ENCODE data around the gene KRT31. TPM values are rescaled to one million over a fixed set of nuclear protein-coding genes. Genes with fewer than 3 reads are reported as not detected.

Gene KRT31
- total RNA-seq, result not detected in 2 replicates

DNA sequence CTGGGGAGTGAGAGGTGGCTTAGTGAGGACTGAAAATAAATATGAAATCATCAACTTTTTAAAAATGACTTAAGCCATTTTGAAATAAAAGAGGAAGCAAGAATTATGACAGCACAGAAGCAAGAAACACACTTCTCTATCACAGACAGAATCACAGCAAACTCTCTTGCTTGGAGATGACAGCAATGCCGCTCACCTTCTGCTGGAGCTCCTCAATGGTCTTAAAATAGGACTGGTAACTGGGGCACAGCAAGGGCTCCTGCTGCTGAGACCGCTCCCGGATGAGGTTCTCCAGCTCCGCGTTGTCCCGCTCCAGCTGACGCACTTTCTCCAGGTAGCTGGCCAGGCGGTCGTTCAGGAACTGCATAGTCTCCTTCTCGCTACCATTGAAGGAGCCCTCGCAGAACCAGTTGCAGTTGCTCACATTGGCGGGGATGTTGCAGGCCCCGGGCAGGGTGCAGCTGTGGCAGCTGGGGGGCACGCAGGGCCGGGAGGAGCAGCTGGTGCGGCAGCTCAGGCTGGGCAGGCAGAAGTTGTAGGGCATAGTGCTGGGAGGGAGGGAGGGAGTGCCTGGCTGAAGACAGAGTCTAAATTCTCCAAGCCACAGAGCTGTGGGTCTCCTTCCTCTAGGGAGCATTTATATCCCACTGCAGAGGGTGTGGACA is at the start of gene KRT31:
Gene KRT31 (minus strand): TSS at position 613 of the 665 bp plus-strand sequence. CDS start 69 bp downstream, at position 544.
- no peak within 1 kb of the TSS for H3K4me2 ChIP-seq (ENCODE audit: insufficient read depth, low read length)
- H4K20me1 ChIP-seq (ENCODE audit: insufficient read depth, low read length), result no peaks in the 10 kb centered on the region
- H2AFZ ChIP-seq (ENCODE audit: low read length), result peak within 1 kb of the TSS; percentile 25
- H3K4me1 ChIP-seq (ENCODE audit: insufficient read depth, low read length), result peaks cover 16% of the 10 kb centered on the region
- TF ChIP-seq, protein P1, sequence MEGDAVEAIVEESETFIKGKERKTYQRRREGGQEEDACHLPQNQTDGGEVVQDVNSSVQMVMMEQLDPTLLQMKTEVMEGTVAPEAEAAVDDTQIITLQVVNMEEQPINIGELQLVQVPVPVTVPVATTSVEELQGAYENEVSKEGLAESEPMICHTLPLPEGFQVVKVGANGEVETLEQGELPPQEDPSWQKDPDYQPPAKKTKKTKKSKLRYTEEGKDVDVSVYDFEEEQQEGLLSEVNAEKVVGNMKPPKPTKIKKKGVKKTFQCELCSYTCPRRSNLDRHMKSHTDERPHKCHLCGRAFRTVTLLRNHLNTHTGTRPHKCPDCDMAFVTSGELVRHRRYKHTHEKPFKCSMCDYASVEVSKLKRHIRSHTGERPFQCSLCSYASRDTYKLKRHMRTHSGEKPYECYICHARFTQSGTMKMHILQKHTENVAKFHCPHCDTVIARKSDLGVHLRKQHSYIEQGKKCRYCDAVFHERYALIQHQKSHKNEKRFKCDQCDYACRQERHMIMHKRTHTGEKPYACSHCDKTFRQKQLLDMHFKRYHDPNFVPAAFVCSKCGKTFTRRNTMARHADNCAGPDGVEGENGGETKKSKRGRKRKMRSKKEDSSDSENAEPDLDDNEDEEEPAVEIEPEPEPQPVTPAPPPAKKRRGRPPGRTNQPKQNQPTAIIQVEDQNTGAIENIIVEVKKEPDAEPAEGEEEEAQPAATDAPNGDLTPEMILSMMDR (IDR thresholded peaks at IDR 0.05; ENCODE audit: extremely low read depth, low read depth, low read length), result no peak
- H3K27ac ChIP-seq (ENCODE audit: low read depth, low read length), result no peak within 1 kb of the TSS
- no peaks in the 10 kb centered on the region for H3K36me3 ChIP-seq (ENCODE audit: insufficient read depth, low read length)
- H3K27me3 ChIP-seq (ENCODE audit: insufficient read depth, low read length), result no peaks in the 10 kb centered on the region
- DNase-seq (ENCODE audit: insufficient read length, low spot score, missing footprints), result peak; percentile 60
- no peaks in the 10 kb centered on the region for H3K79me2 ChIP-seq (ENCODE audit: insufficient read depth, low read length)
- H3K4me3 ChIP-seq (ENCODE audit: insufficient read depth, low read length), result no peak within 1 kb of the TSS
- no peaks in the 10 kb centered on the region for H3K9me3 ChIP-seq (ENCODE audit: low read depth, low read length)

DNA sequence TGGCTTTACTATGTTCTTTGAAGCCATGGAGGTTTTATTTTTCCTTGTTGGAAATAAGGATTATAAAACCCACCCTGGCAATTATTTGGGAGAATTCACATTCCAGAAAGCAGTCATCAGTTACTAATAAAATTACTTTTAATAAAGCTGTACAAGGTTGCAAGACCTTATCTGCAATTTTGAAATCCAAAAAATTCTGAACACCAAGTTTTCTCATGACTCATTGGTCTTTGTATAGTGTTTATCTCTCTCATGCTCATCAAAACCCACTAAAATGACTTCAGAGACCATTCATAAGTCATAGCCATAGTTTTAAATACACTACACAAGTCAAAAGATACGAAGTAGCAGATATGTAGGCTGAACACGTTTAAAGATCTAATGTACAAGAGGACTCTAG is 49.4 kb upstream of the KRT31 start:
- Histone ChIP-seq H3K4me3 (ENCODE audit: insufficient read depth, low read length) (no peak overlapping the region), H3K27ac (ENCODE audit: low read depth, low read length) (peak overlapping the region; percentile 35), H3K9me3 (ENCODE audit: low read depth, low read length) (peaks cover 3% of the 10 kb centered on the region), H4K20me1 (ENCODE audit: insufficient read depth, low read length) (no peaks in the 10 kb centered on the region), H3K79me2 (ENCODE audit: insufficient read depth, low read length) (no peaks in the 10 kb centered on the region), H3K36me3 (ENCODE audit: insufficient read depth, low read length) (no peaks in the 10 kb centered on the region), H2AFZ (ENCODE audit: low read length) (no peak overlapping the region), H3K4me2 (ENCODE audit: insufficient read depth, low read length) (peak overlapping the region; percentile 5), H3K27me3 (ENCODE audit: insufficient read depth, low read length) (no peaks in the 10 kb centered on the region), H3K4me1 (ENCODE audit: insufficient read depth, low read length) (peaks cover 32% of the 10 kb centered on the region)
- TF ChIP-seq, protein P1 (IDR thresholded peaks at IDR 0.05; ENCODE audit: extremely low read depth, low read depth, low read length), result no peak
- peak; percentile 86 for DNase-seq (ENCODE audit: insufficient read length, low spot score, missing footprints)

DNA sequence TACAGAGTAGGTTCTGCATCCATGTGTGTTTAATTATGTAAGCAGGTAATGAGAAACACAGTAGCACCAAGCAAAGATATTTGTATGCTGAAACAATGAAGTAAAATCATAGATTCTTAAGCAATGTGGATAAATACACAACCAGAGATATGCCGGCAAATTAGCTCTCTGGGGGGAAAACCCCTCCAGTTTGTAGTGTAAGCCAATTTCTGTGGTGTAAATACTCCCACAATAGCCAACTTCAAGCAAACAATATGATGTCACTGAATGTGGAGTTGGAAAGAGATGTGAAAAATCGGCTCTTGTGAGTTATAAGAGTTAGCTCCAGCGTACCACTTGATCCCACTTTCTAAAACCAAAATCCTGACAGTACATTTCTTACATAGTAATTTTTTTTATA is 47.2 kb upstream of the KRT31 start:
- H3K4me3 ChIP-seq (ENCODE audit: insufficient read depth, low read length), result no peak overlapping the region
- no peak overlapping the region for H3K27ac ChIP-seq (ENCODE audit: low read depth, low read length)
- no peaks in the 10 kb centered on the region for H3K79me2 ChIP-seq (ENCODE audit: insufficient read depth, low read length)
- H4K20me1 ChIP-seq (ENCODE audit: insufficient read depth, low read length), result no peaks in the 10 kb centered on the region
- H3K36me3 ChIP-seq (ENCODE audit: insufficient read depth, low read length), result no peaks in the 10 kb centered on the region
- no peak overlapping the region for H2AFZ ChIP-seq (ENCODE audit: low read length)
- no peak for DNase-seq (ENCODE audit: insufficient read length, low spot score, missing footprints)
- no peaks in the 10 kb centered on the region for H3K9me3 ChIP-seq (ENCODE audit: low read depth, low read length)
- no peak overlapping the region for H3K4me2 ChIP-seq (ENCODE audit: insufficient read depth, low read length)
- TF ChIP-seq, protein P1 (IDR thresholded peaks at IDR 0.05; ENCODE audit: extremely low read depth, low read depth, low read length), result no peak
- no peaks in the 10 kb centered on the region for H3K27me3 ChIP-seq (ENCODE audit: insufficient read depth, low read length)
- H3K4me1 ChIP-seq (ENCODE audit: insufficient read depth, low read length), result peaks cover 32% of the 10 kb centered on the region

DNA sequence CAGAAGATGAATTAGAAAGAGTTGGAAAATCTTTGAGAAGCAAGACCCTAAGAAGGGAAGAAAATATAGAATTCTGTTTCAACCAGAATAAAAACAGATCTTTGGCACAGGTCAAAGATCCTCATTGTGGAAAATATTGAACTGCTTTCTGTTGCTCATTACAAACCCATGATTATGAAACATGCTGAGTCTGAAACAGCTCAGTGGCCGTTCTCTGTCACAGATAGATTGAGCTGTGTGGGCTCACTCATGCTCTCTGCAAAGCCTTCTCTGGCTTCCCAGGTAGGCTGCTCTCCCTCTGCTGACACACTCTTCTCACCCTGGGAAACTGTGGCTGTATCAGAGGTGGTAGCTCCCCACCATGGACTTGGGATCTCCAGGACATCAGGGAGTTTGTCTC is 46.8 kb upstream of the KRT31 start:
- H3K27ac ChIP-seq (ENCODE audit: low read depth, low read length), result peak overlapping the region; percentile 9
- no peaks in the 10 kb centered on the region for H3K79me2 ChIP-seq (ENCODE audit: insufficient read depth, low read length)
- peak overlapping the region; percentile 39 for H2AFZ ChIP-seq (ENCODE audit: low read length)
- H3K4me1 ChIP-seq (ENCODE audit: insufficient read depth, low read length), result peaks cover 32% of the 10 kb centered on the region
- no peaks in the 10 kb centered on the region for H3K27me3 ChIP-seq (ENCODE audit: insufficient read depth, low read length)
- DNase-seq (ENCODE audit: insufficient read length, low spot score, missing footprints), result no peak
- H3K36me3 ChIP-seq (ENCODE audit: insufficient read depth, low read length), result no peaks in the 10 kb centered on the region
- H4K20me1 ChIP-seq (ENCODE audit: insufficient read depth, low read length), result no peaks in the 10 kb centered on the region
- TF ChIP-seq, protein P1 (IDR thresholded peaks at IDR 0.05; ENCODE audit: extremely low read depth, low read depth, low read length), result no peak
- H3K4me2 ChIP-seq (ENCODE audit: insufficient read depth, low read length), result no peak overlapping the region
- no peak overlapping the region for H3K4me3 ChIP-seq (ENCODE audit: insufficient read depth, low read length)
- H3K9me3 ChIP-seq (ENCODE audit: low read depth, low read length), result no peaks in the 10 kb centered on the region
